GM12878 (cell line): ENCODE measurements around the gene CCDC85A. TPM values are rescaled to one million over a fixed set of nuclear protein-coding genes. Genes with fewer than 3 reads are reported as not detected.

ENCODE experiments used
- ATAC-seq: fragments of 200-7000 bp; cut with Tn5 transposase; 3 replicates; pipeline ENCODE4 v1.9.1; 2020; ENCODE audit warnings: mild to moderate bottlenecking, moderate library complexity
- BruUV-seq: library from RNA; stranded (reverse); fragments of 400-500 nt; replicated peaks from 2 replicates; lab custom pipeline; 2021; lab: Mats Ljungman, UMichigan
- CTCF ChIA-PET: fragments of 300-600 bp; sonication (Branson Sonifier 250); formaldehyde crosslinking; extraction: SDS; loops from one replicate; lab custom pipeline; 2021; ENCODE audit warnings: inconsistent platforms; lab: Yijun Ruan, JAX
- POLR2A ChIA-PET: fragments of 350-600 bp; formaldehyde crosslinking; extraction: SDS; loops from one replicate; lab custom pipeline; 2021; ENCODE audit warnings: inconsistent platforms; lab: Charles Lee
- RAD21 ChIA-PET: fragments of 300-600 bp; sonication (Branson Sonifier 250); formaldehyde crosslinking; loops from one replicate; lab custom pipeline; 2023; ENCODE audit warnings: antibody characterized with exemption; ENCODE audit not compliant: unreplicated experiment; lab: Charles Lee
- SMC1A ChIA-PET: fragments of 300-600 bp; sonication (Branson Sonifier 250); formaldehyde crosslinking; loops from one replicate; lab custom pipeline; 2023; ENCODE audit not compliant: unreplicated experiment, uncharacterized antibody; lab: Charles Lee
- DNase-seq: peaks from one replicate; pipeline ENCODE4 v3.0.0-alpha.2; 2011; ENCODE audit warnings: low read depth, low spot score
- FAIRE-seq: peaks from 3 replicates; lab custom pipeline; 2011; peaks lifted over from hg19 to GRCh38; lab: Jason Lieb, UNC
- H2AFZ ChIP-seq: 2 replicates; pipeline ENCODE4 v1.6.0; 2011; ENCODE audit warnings: low read depth, low read length, control low read depth; ENCODE audit not compliant: control insufficient read depth
- H3K27ac ChIP-seq: 2 replicates; pipeline ENCODE4 v1.5.1; 2011; ENCODE audit warnings: control low read depth; ENCODE audit not compliant: control insufficient read depth, insufficient read depth
- H3K27me3 ChIP-seq, 2 experiments: replicated peaks in 1 of 2; 2 replicates each; pipeline versions ENCODE4 v1.6.0 to v1.6.1; 2011; ENCODE audit warnings: low read length in 1 of 2; ENCODE audit not compliant: control insufficient read depth in 2 of 2, insufficient read depth in 2 of 2
- H3K36me3 ChIP-seq, 2 experiments: 2 replicates each; pipeline ENCODE4 v1.5.1; 2011; ENCODE audit warnings: low read length in 1 of 2; ENCODE audit not compliant: control insufficient read depth in 2 of 2, insufficient read depth in 2 of 2
- H3K4me1 ChIP-seq: 2 replicates; pipeline ENCODE4 v1.6.1; 2011; ENCODE audit warnings: mild to moderate bottlenecking, low read length, moderate library complexity, mixed read lengths; ENCODE audit not compliant: control insufficient read depth, insufficient read depth
- H3K4me2 ChIP-seq: 2 replicates; pipeline ENCODE4 v1.6.0; 2011; ENCODE audit warnings: control low read depth; ENCODE audit not compliant: control insufficient read depth, insufficient read depth
- H3K4me3 ChIP-seq: fragments of 200-600 bp; sonication (generic); 2 replicates; pipeline ENCODE4 v1.5.1; 2016
- H3K79me2 ChIP-seq: 2 replicates; pipeline ENCODE4 v1.6.0; 2011; ENCODE audit warnings: low read length; ENCODE audit not compliant: control insufficient read depth, insufficient read depth
- H3K9ac ChIP-seq: 2 replicates; pipeline ENCODE4 v1.8.0; 2011; ENCODE audit warnings: low read length, control low read depth, mixed read lengths; ENCODE audit not compliant: control insufficient read depth, insufficient read depth
- H3K9me3 ChIP-seq: replicated peaks from 3 replicates; pipeline ENCODE4 v1.5.1; 2011; ENCODE audit warnings: mild to moderate bottlenecking, low read length; ENCODE audit not compliant: control insufficient read depth, insufficient read depth
- H4K20me1 ChIP-seq: 2 replicates; pipeline ENCODE4 v1.6.0; 2011; ENCODE audit not compliant: control insufficient read depth, insufficient read depth
- HDGF ChIP-seq: fragments of 450-650 bp; IDR thresholded peaks from 2 replicates; pipeline ENCODE4 v1.6.1; 2016; ENCODE audit warnings: antibody characterized with exemption
- RB1 ChIP-seq: fragments of 450-650 bp; formaldehyde crosslinking; IDR thresholded peaks from 2 replicates; pipeline ENCODE4 v1.6.1; 2017; ENCODE audit warnings: mild to moderate bottlenecking, borderline replicate concordance
- WGBS: methylation state at CpG from one replicate; pipeline ENCODE4 v1.1.6; 2016; ENCODE audit warnings: low lambda C conversion rate; ENCODE audit not compliant: insufficient replicate concordance, insufficient coverage; ENCODE audit errors: missing lambda C conversion rate; 5-methylcytosine and 5-hydroxymethylcytosine counted together
- in situ Hi-C: fragments of 300-500 bp; cut with MboI; formaldehyde crosslinking; loops from 9 replicates; pipeline ENCODE4 v1.14.3; 2018; ENCODE audit warnings: mixed read lengths
- intact Hi-C: fragments of 100-400 bp; cut with micrococcal nuclease; formaldehyde crosslinking; loops from one replicate; pipeline ENCODE4 v1.14.2; 2022; ENCODE audit not compliant: unreplicated experiment
- polyA plus RNA-seq, 11 experiments: library from polyadenylated mRNA; depleted of rRNA in 4 of 11; unstranded in 6 of 11; stranded (reverse) in 5 of 11; fragments of >200 nt; fragmentation: Nextera tagmentation in 4 of 11; fragmentation: Illumina TruSeq in 1 of 11; extraction: Ambion mirVana in 4 of 11; extraction: Trizol in 1 of 11; gene quantifications; 1 replicate in 1 of 11; 2 replicates in 10 of 11; pipeline versions ENCODE4 v1.2.1 to v1.2.3, GENCODE V29; 2011 to 2016; ENCODE audit warnings: inconsistent platforms in 2 of 11, missing spikeins in 2 of 11, low read depth in 1 of 11
- total RNA-seq, 4 experiments: library from RNA; depleted of rRNA in 3 of 4; stranded (reverse); fragments of >200 nt in 3 of 4; fragmentation: Illumina TruSeq in 1 of 4; extraction: Trizol in 1 of 4; gene quantifications; 2 replicates each; pipeline versions ENCODE4 v1.2.1 to v1.2.3, GENCODE V29; 2013 to 2021
- TF ChIP-seq, protein P1 (sequence below): fragments of 150-350 bp; IDR thresholded peaks from 2 replicates; pipeline ENCODE4 v1.6.1; 2016; ENCODE audit warnings: low read depth, low read length
- TF ChIP-seq, protein P2 (sequence below): IDR thresholded peaks from 2 replicates; pipeline ENCODE4 v1.6.1; 2012; ENCODE audit warnings: mild to moderate bottlenecking, low read depth, low read length

Gene CCDC85A
- total and polyA plus RNA-seq, 10 of the 15 experiments (the other 5 are each of a cell fraction or from before 2014, with no cell fraction given): 0.02 to 0.57 (median 0.04) TPM; not detected in 7

DNA sequence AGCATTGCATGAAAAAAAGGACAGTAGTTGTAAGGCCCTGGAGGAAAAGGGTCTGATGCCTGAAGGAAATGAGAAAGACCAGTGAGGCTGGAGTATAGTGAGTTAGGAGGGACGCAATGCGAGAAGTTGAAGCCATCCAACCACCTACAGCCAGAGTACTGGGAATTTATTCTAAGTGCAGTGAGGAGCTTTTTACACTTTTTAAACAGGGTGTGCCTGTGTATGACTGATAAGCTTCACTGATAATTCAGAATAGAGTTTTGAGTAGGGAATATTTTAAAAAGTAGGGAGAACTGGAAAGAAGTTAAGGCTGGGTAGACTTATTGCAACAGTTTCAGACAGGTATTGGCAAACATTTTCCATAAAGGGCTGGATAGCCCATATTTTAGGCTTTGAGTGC lies 35.9 kb upstream of the CCDC85A start:
- ChIA-PET CTCF (interaction anchor here (1.7 kb wide), 1 partner anchor 10 kb away, joined by 3 read pairs; no protein-coding TSS in a partner anchor), RAD21 (no interaction called here), SMC1A (no interaction called here), POLR2A (no interaction called here)
- 86% methylated on average over 2 of the region's 2 CpGs for WGBS
- ATAC-seq (no peak), DNase-seq (no peak), FAIRE-seq (no peak)
- Histone ChIP-seq H3K4me1 (no peaks in the 10 kb centered on the region), H3K27ac (no peak overlapping the region), H3K9me3 (no peaks in the 10 kb centered on the region), H3K4me2 (no peak overlapping the region), H3K9ac (no peak overlapping the region), H3K27me3 (no peaks in the 10 kb centered on the region), H2AFZ (no peak overlapping the region), H3K36me3 (no peaks in the 10 kb centered on the region), H3K79me2 (no peaks in the 10 kb centered on the region), H3K4me3 (no peak overlapping the region), H4K20me1 (no peaks in the 10 kb centered on the region)
- intact Hi-C loops: no loop called here
- BruUV-seq: no TSS peak
- in situ Hi-C loops: no loop called here
- no peak for TF ChIP-seq RB1
- TF ChIP-seq, protein P1, sequence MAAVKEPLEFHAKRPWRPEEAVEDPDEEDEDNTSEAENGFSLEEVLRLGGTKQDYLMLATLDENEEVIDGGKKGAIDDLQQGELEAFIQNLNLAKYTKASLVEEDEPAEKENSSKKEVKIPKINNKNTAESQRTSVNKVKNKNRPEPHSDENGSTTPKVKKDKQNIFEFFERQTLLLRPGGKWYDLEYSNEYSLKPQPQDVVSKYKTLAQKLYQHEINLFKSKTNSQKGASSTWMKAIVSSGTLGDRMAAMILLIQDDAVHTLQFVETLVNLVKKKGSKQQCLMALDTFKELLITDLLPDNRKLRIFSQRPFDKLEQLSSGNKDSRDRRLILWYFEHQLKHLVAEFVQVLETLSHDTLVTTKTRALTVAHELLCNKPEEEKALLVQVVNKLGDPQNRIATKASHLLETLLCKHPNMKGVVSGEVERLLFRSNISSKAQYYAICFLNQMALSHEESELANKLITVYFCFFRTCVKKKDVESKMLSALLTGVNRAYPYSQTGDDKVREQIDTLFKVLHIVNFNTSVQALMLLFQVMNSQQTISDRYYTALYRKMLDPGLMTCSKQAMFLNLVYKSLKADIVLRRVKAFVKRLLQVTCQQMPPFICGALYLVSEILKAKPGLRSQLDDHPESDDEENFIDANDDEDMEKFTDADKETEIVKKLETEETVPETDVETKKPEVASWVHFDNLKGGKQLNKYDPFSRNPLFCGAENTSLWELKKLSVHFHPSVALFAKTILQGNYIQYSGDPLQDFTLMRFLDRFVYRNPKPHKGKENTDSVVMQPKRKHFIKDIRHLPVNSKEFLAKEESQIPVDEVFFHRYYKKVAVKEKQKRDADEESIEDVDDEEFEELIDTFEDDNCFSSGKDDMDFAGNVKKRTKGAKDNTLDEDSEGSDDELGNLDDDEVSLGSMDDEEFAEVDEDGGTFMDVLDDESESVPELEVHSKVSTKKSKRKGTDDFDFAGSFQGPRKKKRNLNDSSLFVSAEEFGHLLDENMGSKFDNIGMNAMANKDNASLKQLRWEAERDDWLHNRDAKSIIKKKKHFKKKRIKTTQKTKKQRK: no peak
- TF ChIP-seq, protein P2, sequence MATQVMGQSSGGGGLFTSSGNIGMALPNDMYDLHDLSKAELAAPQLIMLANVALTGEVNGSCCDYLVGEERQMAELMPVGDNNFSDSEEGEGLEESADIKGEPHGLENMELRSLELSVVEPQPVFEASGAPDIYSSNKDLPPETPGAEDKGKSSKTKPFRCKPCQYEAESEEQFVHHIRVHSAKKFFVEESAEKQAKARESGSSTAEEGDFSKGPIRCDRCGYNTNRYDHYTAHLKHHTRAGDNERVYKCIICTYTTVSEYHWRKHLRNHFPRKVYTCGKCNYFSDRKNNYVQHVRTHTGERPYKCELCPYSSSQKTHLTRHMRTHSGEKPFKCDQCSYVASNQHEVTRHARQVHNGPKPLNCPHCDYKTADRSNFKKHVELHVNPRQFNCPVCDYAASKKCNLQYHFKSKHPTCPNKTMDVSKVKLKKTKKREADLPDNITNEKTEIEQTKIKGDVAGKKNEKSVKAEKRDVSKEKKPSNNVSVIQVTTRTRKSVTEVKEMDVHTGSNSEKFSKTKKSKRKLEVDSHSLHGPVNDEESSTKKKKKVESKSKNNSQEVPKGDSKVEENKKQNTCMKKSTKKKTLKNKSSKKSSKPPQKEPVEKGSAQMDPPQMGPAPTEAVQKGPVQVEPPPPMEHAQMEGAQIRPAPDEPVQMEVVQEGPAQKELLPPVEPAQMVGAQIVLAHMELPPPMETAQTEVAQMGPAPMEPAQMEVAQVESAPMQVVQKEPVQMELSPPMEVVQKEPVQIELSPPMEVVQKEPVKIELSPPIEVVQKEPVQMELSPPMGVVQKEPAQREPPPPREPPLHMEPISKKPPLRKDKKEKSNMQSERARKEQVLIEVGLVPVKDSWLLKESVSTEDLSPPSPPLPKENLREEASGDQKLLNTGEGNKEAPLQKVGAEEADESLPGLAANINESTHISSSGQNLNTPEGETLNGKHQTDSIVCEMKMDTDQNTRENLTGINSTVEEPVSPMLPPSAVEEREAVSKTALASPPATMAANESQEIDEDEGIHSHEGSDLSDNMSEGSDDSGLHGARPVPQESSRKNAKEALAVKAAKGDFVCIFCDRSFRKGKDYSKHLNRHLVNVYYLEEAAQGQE: no peak
- TF ChIP-seq HDGF: no peak
